Prostate gland (tissue), 2 donors: ENCODE results near the gene FAM229A. TPM values are rescaled to one million over a fixed set of nuclear protein-coding genes. Genes with fewer than 3 reads are reported as not detected.

ENCODE experiments used
- DNase-seq: peaks from one replicate; pipeline ENCODE4 v3.0.0-alpha.2; 2019; ENCODE audit warnings: low spot score
- H3K27ac ChIP-seq, 2 donors: fragments of 200-600 bp; sonication (generic); 2 replicates each; pipeline ENCODE4 v1.5.1; 2017 to 2019
- H3K27me3 ChIP-seq: fragments of 200-600 bp; sonication (generic); replicated peaks from 2 replicates; pipeline ENCODE4 v1.5.1; 2019; ENCODE audit not compliant: insufficient read depth
- H3K36me3 ChIP-seq, 2 donors: fragments of 200-600 bp; sonication (generic); 1 replicate in 1 of 2; 2 replicates in 1 of 2; pipeline versions ENCODE4 v1.5.1 to v1.8.1; 2017 to 2019
- H3K4me1 ChIP-seq: fragments of 200-600 bp; sonication (generic); replicated peaks from 2 replicates; pipeline ENCODE4 v1.5.1; 2019
- H3K4me3 ChIP-seq, 2 donors: fragments of 200-600 bp; sonication (generic); 2 replicates each; pipeline ENCODE4 v1.5.1; 2017 to 2019
- H3K9me3 ChIP-seq: fragments of 200-600 bp; sonication (generic); 2 replicates; pipeline ENCODE4 v1.5.1; 2017
- CTCF ChIP-seq, 4 experiments: fragments of 200-600 bp in 2 of 4; fragments of 450-650 bp in 2 of 4; sonication (generic) in 2 of 4; IDR thresholded peaks; 1 replicate in 3 of 4; 2 replicates in 1 of 4; pipeline ENCODE4 v1.5.1; 2016 to 2019; ENCODE audit warnings: antibody characterized with exemption in 4 of 4, mild to moderate bottlenecking in 2 of 4, moderate library complexity in 2 of 4
- POLR2A ChIP-seq: fragments of 450-650 bp; IDR thresholded peaks from one replicate; pipeline ENCODE4 v1.6.1; 2016; ENCODE audit warnings: antibody characterized with exemption, mild to moderate bottlenecking
- POLR2AphosphoS5 ChIP-seq: sonication (generic); formaldehyde crosslinking; IDR thresholded peaks from one replicate; pipeline ENCODE4 v1.6.1; 2017; ENCODE audit warnings: antibody characterized with exemption
- WGBS: methylation state at CpG from one replicate; pipeline ENCODE4 v1.1.5; 2018; 5-methylcytosine and 5-hydroxymethylcytosine counted together
- intact Hi-C: fragments of 100-400 bp; cut with DNase I; formaldehyde crosslinking; loops from one replicate; pipeline ENCODE4 v1.14.2; 2022
- total RNA-seq, 2 donors: library from RNA; depleted of rRNA; stranded (reverse); fragments of >200 nt; gene quantifications; one replicate each; pipeline ENCODE4 v1.1.0, GENCODE V29; 2016

The FAM229A gene
- total RNA-seq, 2 donors from 2014 or later: 8.5 to 24.2 TPM

DNA sequence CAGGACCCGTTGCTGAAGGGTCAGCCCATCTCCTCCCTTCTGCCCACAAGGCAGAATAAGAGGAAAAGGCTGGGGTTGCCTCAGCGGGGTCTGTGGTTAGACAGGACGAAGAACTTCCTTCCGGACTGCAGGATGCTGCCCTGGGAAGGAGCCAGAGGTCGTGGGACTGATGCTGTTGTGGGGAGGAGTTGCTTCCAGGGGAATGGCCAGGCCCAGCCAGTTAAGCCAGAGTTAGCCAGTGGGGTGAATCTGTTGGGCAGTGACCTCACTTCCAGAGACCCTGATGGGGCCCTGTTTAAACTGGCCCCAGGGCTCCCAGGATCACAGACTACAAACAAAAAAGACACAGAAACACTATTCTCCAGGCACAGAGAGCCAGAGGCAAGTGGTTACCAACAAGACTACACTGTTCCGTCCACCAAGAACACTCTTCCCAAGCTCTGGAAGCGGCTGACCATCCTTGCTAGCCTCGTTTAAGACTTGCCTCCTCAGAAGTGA, 13.0 kb downstream of the FAM229A start:
- intact Hi-C loops: no loop called here
- WGBS: 67% methylated on average over 8 of the region's 8 CpGs
- H3K36me3 ChIP-seq: no peaks in the 10 kb centered on the region
- no peaks in the 10 kb centered on the region for H3K4me1 ChIP-seq
- H3K27me3 ChIP-seq: no peaks in the 10 kb centered on the region
- TF ChIP-seq POLR2AphosphoS5 (no peak), POLR2A (no peak), CTCF (IDR thresholded peaks at IDR 0.05) (no peak)
- H3K4me3 ChIP-seq: no peak overlapping the region
- no peaks in the 10 kb centered on the region for H3K9me3 ChIP-seq
- no peak overlapping the region for H3K27ac ChIP-seq
- DNase-seq: no peak

GRCh38 chr1:32346532-32347157, 15.6 kb downstream of the FAM229A start:
- no peak for DNase-seq
- Histone ChIP-seq H3K27ac (no peak overlapping the region), H3K9me3 (no peaks in the 10 kb centered on the region), H3K36me3 (no peaks in the 10 kb centered on the region), H3K4me1 (no peaks in the 10 kb centered on the region), H3K4me3 (no peak overlapping the region), H3K27me3 (no peaks in the 10 kb centered on the region)
- WGBS: 81% methylated on average over 9 of the region's 9 CpGs
- intact Hi-C loops: no loop called here
- no peak for TF ChIP-seq CTCF (IDR thresholded peaks at IDR 0.05)
- TF ChIP-seq POLR2AphosphoS5: no peak
- TF ChIP-seq POLR2A: no peak

GRCh38 chr1:32345289-32345827, 16.9 kb downstream of the FAM229A start:
- no peak for TF ChIP-seq CTCF (IDR thresholded peaks at IDR 0.05)
- TF ChIP-seq POLR2A: no peak
- TF ChIP-seq POLR2AphosphoS5: no peak
- no peak overlapping the region for H3K27ac ChIP-seq
- H3K9me3 ChIP-seq: no peaks in the 10 kb centered on the region
- DNase-seq: no peak
- intact Hi-C loops: no loop called here
- no peaks in the 10 kb centered on the region for H3K36me3 ChIP-seq
- H3K4me1 ChIP-seq: no peaks in the 10 kb centered on the region
- 31% methylated on average over 8 of the region's 8 CpGs for WGBS
- H3K4me3 ChIP-seq: no peak overlapping the region
- no peaks in the 10 kb centered on the region for H3K27me3 ChIP-seq

DNA sequence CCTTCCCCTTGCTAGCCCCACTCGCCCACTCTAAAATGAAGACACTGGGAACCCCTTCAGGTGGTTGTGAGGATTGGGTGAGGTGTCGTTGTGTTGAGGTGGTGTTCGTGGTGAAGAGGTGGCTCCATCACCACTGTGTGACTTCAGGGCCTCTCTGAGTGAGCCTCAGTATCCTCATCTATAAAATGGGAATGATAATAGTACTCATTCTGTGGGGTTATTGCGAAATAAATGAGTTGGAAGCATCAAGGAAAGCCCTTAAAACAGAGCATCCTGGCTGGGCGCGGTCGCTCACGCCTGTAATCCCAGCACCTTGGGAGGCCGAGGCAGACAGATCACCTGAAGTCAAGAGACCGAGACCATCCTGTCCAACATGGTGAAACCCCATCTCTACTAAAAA, 19.6 kb downstream of the FAM229A start:
- no peak for DNase-seq
- Histone ChIP-seq H3K36me3 (no peaks in the 10 kb centered on the region), H3K27me3 (no peaks in the 10 kb centered on the region), H3K27ac (no peak overlapping the region), H3K9me3 (no peaks in the 10 kb centered on the region), H3K4me3 (no peak overlapping the region), H3K4me1 (no peaks in the 10 kb centered on the region)
- 91% methylated on average over 10 of the region's 10 CpGs for WGBS
- TF ChIP-seq POLR2A (no peak), CTCF (IDR thresholded peaks at IDR 0.05) (no peak), POLR2AphosphoS5 (no peak)
- intact Hi-C loops: no loop called here

DNA sequence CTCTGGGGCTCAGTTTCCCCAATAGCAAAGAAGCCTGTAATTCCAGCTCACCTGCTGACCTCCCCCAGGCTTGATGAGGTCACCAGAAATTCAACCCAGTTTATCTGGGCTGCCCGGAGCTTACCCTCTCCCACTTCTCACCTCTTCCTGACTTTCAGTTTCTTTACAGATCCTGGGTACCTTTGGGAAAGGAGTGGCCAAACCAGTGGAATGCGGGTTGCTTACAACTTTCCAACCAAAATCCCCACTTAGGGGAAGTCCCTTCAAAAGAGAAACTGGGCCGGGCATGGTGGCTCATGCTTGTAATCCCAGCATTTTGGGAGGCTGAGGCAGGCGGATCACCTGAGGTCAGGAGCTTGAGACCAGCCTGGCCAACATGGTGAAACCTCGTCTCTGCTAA, 20.3 kb downstream of the FAM229A start:
- intact Hi-C loops: no loop called here
- Histone ChIP-seq H3K27ac (no peak overlapping the region), H3K4me1 (no peaks in the 10 kb centered on the region), H3K4me3 (no peak overlapping the region), H3K36me3 (no peaks in the 10 kb centered on the region), H3K9me3 (no peaks in the 10 kb centered on the region), H3K27me3 (no peaks in the 10 kb centered on the region)
- 70% methylated on average over 5 of the region's 5 CpGs for WGBS
- DNase-seq: no peak
- TF ChIP-seq CTCF (IDR thresholded peaks at IDR 0.05): no peak
- no peak for TF ChIP-seq POLR2AphosphoS5
- TF ChIP-seq POLR2A: no peak
